ENCODE measurements around the gene ARPC1B.
A peak's percentile ranks its signal among the peaks of the same experiment; 100 is the strongest.
"Not testable (repeated sequence)": the region's sequence is repeated elsewhere in the genome, so short reads cannot be mapped to it uniquely, and the experiment has no call there.

ARPC1B gene

DNA sequence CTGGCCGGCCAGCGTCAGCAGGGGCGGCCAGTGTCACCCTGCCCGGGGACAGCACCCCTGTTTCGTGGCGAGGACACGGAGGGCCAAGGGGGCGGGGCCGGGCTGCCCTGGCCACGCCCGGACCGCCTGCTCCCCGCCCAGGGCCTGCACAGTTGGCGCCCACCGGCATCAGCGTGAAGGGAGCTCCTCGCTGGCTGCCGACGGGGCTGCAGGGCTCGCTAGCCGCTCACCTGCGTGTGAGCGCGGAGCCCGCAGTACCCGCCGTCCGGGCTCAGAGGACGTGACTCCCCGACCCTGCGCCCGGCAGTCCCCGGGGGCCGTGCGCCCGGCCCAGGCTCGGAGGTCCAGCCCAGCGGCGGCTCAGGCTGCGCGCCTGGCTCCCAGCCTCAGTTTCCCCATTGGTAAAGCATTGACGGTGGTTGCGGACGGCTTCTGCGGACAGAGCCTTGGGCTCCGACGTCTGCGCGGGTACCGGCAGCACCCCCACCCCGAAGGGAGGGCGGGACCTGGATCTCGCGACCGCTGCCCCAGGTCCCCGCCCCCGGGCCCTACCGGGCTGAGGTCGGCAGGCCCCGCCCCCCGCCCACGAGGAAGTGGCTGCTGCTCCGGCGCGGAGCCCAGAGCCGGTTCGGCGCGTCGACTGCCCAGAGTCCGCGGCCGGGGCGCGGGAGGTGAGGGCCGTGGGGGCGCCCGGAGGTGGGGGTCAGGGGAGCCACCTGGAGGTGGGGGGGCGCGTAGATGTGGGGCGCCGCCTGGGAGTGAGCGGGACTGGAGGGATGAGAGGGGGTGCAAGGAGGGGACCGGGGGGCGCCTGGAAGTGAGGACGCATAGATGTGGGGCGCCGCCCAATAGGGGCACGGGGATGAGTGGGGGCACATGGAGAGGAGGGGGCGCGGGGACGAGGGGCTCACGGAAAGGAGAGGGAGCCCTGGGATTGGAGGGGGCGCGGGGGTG lies at the start of gene ARPC1B:
TSS of gene ARPC1B (plus strand) at position 620 of the 954 bp plus-strand sequence. CDS start 10,985 bp downstream, outside the sequence.
- no peak for DNase-seq

- DNase-seq, result no peak
These were observed 49.5 kb upstream of the ARPC1B start for GRCh38 chr7:99325001-99325493.

GRCh38 chr7:99325592-99326407 lies 48.7 kb upstream of the ARPC1B start, which contains the start of gene ARPC1A:
TSS of gene ARPC1A (plus strand) at chr7:99325898. CDS start at chr7:99333354, 7,456 bp downstream.
- peak in 1 of 2 experiments; percentile 38 for DNase-seq

DNA sequence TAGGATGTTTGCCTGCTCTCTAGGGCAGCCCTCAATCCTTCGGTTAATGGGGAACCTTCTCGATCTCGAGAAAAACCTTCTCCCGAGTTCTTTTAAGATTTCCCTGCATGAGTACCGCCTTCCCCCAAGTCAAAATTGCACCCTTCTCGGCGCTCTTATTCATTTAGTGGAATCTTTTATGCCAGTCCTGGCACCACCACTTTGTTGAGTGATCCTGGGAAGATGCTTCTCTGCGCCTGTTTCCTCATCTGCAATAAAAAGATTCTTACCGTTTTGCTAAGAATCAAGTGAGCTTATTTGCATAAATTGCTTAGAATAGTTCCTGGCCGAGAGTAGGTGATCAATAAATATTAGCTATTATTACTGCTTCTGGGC lies 48.1 kb upstream of the ARPC1B start:
- no peak for DNase-seq

DNA sequence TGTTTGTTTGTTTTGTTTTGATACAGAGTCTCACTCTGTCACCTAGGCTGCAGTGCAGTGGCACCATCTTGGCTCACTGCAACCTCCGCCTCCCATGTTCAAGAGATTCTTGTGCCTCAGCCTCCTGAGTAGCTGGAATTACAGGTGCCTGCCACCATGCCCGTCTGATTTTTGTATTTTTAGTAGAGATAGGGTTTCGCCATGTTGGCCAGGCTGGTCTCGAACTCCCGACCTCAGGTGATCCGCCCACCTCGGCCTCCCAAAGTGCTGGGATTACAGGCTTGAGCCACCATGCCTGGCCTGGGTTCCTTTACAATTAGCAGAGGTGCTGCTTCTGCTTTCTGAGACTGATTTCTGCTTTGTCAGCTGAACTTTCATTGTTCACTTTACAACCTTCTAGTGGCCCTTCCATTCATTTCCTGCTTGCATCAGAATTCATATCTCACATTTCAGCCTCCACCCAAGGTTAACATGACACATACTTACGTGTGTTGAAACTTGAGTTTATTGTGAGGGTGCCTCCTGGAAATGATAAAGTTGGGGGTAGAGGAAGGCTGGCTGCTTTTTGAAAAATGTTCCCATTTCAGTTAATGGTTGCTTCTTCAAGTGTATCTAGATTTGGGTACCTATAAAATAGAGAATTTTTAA lies 44.1 kb upstream of the ARPC1B start:
- DNase-seq, result not testable (repeated sequence)

DNA sequence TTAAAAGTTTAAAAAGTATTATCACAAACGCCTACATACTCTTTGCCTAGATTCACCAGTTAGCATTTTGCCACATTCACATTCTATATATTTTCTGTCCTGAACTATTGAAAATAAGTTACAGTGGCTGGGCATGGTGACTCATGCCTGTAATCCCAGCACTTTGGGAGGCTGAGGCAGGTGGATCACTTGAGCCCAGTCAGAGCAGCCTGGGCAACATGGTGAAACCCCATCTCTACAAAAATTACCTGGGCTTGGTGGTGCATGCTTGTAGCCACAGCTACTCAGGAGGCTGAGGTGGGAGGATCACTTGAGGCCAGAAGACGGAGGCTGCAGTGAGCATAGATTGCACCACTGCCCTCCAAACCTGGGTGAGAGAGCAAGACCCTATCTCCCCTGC lies 43.5 kb upstream of the ARPC1B start:
- DNase-seq, result no peak

DNA sequence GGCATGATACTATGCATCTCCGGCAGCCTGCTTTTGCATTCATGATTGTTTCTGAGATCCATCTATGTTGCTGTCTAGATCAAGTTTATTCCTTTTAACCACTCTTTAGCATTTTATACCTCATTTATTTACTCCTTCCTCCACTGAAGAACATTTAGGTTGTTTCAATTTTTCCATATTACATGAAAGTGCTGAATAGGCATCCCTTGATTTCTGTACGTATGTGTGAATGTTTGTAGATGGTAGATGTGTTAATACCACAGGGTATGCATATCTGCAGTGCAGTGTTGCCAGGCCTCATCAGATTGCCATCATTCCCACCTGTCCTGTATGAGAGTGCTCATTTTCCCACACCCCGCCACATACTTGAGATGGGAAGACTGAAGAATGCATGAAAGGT lies 34.9 kb upstream of the ARPC1B start:
- no peak for DNase-seq

- no peak for DNase-seq
These were observed 33.9 kb upstream of the ARPC1B start for GRCh38 chr7:99340659-99341058.

- no peak for DNase-seq
These were observed 30.4 kb upstream of the ARPC1B start for GRCh38 chr7:99344061-99344647.

- DNase-seq, result not testable (repeated sequence)
These were observed 23.9 kb upstream of the ARPC1B start for GRCh38 chr7:99350641-99351040.

DNA sequence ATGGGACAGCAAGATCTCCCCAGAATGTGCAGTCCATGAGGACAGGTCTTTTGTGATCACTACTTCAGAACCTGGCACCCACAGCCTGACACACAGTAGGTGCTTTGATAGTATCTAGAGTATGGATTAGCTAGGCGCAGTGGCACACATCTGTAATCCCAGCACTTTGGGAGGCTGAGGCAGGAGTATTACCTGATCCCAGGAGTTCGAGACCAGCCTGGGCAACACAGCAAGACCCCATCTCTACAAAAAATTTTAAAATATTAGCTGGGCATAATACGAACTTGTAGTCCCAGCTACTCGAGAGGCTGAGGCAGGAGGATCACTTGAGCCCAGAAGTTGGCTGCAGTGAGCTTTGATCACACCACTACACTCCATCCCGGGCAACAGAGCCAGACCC lies 22.3 kb upstream of the ARPC1B start:
- DNase-seq, result no peak

DNA sequence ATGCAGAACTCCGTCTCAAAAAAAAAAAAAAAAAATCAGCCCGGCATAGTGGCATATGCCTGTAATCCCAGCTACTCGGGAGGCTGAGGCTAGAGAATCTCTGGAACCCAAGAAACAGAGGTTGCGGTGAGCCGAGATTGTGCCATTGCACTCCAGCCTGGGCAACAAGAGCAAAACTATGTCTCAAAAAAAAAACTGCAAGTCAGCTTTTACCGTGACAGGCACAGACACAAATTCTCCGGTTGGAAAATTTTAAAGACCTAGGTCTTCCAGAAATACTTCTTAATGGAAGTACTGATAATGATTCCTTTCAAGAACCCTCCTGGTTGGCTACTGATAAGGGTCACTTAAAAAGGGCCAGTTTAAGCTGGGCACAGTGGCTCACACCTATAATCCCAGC lies 19.4 kb upstream of the ARPC1B start:
- DNase-seq, result no peak

GRCh38 chr7:99357701-99358490 lies 16.6 kb upstream of the ARPC1B start:
- DNase-seq, result no peak

DNA sequence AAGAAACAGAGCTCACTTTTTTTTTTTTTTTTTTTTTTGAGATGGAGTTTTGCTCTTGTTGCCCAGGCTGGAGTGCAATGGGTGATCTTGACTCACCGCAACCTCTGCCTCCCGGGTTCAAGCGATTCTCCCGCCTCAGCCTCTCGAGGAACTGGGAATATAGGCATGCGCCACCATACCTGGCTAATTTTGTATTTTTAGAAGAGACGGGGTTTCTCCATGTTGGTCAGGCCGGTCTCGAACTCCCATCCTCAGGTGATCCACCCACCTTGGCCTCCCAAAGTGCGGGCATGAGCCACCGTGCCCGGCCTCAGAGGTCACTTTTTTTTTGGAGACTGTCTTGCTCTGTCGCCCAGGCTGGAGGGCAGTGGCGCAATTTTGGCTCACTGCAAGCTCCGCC lies 16.0 kb upstream of the ARPC1B start:
- not testable (repeated sequence) for DNase-seq

- DNase-seq, result no peak
These were observed 14.9 kb upstream of the ARPC1B start for GRCh38 chr7:99359465-99360154.

DNA sequence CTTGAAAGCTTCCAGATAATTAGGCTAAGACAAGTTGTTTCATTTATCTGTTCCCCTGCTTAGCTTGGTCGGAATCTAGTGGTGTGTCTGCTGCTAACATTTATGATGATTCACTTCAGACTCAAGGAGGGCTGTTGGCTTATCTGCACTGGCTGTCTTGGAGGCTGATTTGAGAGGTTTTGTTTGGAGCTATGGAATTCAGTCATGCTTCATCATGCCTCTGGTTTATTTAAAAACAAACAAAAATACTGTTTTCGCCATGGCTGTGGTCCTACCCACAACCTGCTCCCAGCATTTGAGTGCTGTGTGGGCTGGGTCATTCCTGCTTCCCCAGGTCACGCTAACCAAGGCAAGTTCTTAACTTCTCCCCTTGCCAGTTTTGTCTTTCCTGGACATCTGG lies 11.7 kb upstream of the ARPC1B start:
- no peak for DNase-seq

DNA sequence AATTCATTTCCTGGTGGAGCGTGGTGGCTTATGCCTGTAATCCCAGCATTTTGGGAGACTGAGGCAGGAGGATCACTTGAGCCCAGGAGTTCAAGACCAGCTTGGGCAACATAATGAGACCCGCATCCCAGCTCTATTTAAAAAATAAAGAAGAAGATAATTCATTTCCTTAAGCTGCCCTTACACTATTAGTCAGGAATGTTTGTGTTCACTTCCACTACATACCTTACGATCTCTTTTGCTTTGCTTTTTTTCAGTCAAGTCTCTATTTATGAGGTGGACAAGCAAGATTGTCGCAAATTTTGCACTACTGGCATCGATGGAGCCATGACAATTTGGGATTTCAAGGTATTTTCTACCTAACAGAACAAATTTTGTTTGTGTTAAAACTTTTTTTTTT lies 11.2 kb upstream of the ARPC1B start:
- no peak for DNase-seq

DNA sequence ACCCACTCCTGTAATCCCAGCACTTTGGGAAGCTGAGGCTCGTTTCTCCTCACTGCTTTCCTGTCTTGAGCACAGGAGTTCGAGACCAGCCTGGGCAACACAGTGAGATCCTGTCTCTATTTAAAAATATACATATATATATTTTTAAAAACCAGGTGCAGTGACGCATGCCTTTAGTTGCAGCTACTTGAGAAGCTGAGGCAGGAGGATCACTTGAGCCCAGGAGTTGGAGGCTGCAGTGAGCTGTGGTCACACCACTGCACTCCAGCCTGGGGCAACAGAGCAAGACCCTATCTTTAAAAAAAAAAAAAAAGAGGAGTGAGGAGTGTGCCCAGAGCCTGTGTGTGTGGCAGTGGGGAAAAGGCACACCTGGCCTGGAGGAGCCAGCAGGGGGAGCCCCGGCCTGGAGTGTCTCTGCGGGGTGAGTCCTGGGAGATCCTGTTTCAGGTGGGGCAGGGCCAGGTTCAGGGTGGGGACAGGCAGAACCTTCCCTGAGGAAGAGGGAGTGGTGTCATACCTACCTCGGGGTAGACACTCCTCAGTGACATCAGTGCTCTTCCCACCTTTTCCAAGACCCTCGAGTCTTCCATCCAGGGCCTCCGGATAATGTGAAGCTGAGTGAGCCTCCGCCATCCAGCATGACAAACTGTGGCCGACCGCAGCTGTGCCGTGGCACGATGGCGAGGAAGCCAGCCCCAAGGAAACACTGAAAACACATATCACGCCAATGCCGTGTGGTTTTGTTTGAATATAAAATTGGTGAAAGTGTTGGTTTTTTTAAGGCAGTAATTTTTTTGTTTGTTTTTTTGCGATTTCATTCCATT lies 9.0 kb upstream of the ARPC1B start:
- DNase-seq, result no peak

- DNase-seq, result no peak
These were observed 7.9 kb upstream of the ARPC1B start for GRCh38 chr7:99366646-99367045.

GRCh38 chr7:99368750-99369389 lies 5.7 kb upstream of the ARPC1B start:
- no peak for DNase-seq

Measured in cerebellar nuclear complex (tissue), 1 donor.